Measurements from ENCODE around the gene LPCAT2.

DNA sequence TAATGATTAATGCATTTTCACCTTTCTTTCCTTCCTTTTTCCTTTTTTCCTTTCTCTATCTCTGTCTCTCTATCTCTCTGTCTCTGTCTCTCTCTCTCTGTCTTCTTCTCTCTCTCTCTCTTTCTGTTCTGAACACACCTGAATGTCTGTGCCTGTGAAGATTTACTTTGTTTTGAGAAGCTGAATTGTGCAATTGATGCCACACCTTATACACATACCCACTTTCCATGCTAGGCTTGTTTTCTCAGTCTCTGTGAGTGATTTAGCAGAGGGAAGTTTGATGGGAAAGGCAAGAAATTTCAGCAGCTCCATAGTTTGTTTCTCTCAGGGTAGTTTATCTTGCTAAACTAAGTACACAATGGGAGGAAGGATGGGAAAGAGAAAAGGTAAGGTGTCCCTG is 48.3 kb downstream of the LPCAT2 start:
- TF ChIP-seq, protein P1, sequence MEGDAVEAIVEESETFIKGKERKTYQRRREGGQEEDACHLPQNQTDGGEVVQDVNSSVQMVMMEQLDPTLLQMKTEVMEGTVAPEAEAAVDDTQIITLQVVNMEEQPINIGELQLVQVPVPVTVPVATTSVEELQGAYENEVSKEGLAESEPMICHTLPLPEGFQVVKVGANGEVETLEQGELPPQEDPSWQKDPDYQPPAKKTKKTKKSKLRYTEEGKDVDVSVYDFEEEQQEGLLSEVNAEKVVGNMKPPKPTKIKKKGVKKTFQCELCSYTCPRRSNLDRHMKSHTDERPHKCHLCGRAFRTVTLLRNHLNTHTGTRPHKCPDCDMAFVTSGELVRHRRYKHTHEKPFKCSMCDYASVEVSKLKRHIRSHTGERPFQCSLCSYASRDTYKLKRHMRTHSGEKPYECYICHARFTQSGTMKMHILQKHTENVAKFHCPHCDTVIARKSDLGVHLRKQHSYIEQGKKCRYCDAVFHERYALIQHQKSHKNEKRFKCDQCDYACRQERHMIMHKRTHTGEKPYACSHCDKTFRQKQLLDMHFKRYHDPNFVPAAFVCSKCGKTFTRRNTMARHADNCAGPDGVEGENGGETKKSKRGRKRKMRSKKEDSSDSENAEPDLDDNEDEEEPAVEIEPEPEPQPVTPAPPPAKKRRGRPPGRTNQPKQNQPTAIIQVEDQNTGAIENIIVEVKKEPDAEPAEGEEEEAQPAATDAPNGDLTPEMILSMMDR (IDR thresholded peaks at IDR 0.05) = no peak
- TF ChIP-seq POLR2A (IDR thresholded peaks at IDR 0.05) = no peak

All from Peyer's patch (tissue), 4 donors.